ENCODE results near the gene C6orf52. TPM values are rescaled to one million over a fixed set of nuclear protein-coding genes. Genes with fewer than 3 reads are reported as not detected.
"Not testable (repeated sequence)": the region's sequence is repeated elsewhere in the genome, so short reads cannot be mapped to it uniquely, and the experiment has no call there.

Gene C6orf52
- polyA plus RNA-seq (2013, experiment 1 of 2), result 1.7 TPM
- 2.4 TPM for polyA plus RNA-seq (2013, experiment 2 of 2)

- peak within 1 kb of the TSS; percentile 74 for H2AK5ac ChIP-seq (ENCODE audit: low read length, severe bottlenecking)
- H2BK15ac ChIP-seq (ENCODE audit: low read depth, poor library complexity, severe bottlenecking), result no peak within 1 kb of the TSS
- H3K4me1 ChIP-seq (ENCODE audit: control insufficient read depth, insufficient read depth, low read depth, low read length), result peaks cover 4% of the 10 kb centered on the region
- peak within 1 kb of the TSS; percentile 94 for H4K8ac ChIP-seq (ENCODE audit: low read length)
- H4K91ac ChIP-seq (ENCODE audit: low read length), result peak within 1 kb of the TSS; percentile 30
- peak; percentile 96 for DNase-seq
- H3K27me3 ChIP-seq (ENCODE audit: control insufficient read depth in 1 of 2, insufficient read depth in 1 of 2, low read length in 2 of 2), result no peaks in the 10 kb centered on the region
- H3K23ac ChIP-seq (ENCODE audit: low read length in 2 of 2), result peak within 1 kb of the TSS in 1 of 2 experiments; percentile 73
- H2BK12ac ChIP-seq (ENCODE audit: low read length in 2 of 2), result peak within 1 kb of the TSS in 1 of 2 experiments; percentile 10
- H2AFZ ChIP-seq (ENCODE audit: low read depth, low read length), result peak within 1 kb of the TSS; percentile 85
- peak within 1 kb of the TSS; percentile 91 for H3K4me3 ChIP-seq (ENCODE audit: insufficient read depth in 1 of 2, low read depth in 1 of 2, low read length in 2 of 2)
- peak within 1 kb of the TSS; percentile 90 to 92 for H3K4ac ChIP-seq (ENCODE audit: low read depth in 1 of 2, low read length in 2 of 2)
- H2BK120ac ChIP-seq (ENCODE audit: low read depth, low read length), result no peak within 1 kb of the TSS
- H3K27ac ChIP-seq (ENCODE audit: low read length, poor library complexity, severe bottlenecking), result peak within 1 kb of the TSS; percentile 98
- no peaks in the 10 kb centered on the region for H3K9me3 ChIP-seq (ENCODE audit: control insufficient read depth, low read length)
- H3K36me3 ChIP-seq (ENCODE audit: control insufficient read depth in 1 of 2, insufficient read depth in 2 of 2, low read depth in 1 of 2, low read length in 2 of 2), result peaks cover 15 to 21% of the 10 kb centered on the region in 2 experiments
- peak within 1 kb of the TSS; percentile 94 for H3K4me2 ChIP-seq (ENCODE audit: low read length, poor library complexity, severe bottlenecking)
- H3K79me1 ChIP-seq (replicated peaks; ENCODE audit: low read length, poor library complexity, severe bottlenecking), result peaks cover 19% of the 10 kb centered on the region
- peak within 1 kb of the TSS; percentile 87 for H2BK5ac ChIP-seq (ENCODE audit: low read depth, low read length, poor library complexity, severe bottlenecking)
- peak within 1 kb of the TSS in 1 of 2 experiments; percentile 96 for H3K14ac ChIP-seq (ENCODE audit: low read length in 2 of 2)
- H3K18ac ChIP-seq (ENCODE audit: low read depth in 1 of 2, low read length in 2 of 2), result peak within 1 kb of the TSS; percentile 79 to 99
- H3K9ac ChIP-seq (ENCODE audit: low read length), result peak within 1 kb of the TSS; percentile 98
- WGBS, result under 1% methylated on average over 53 of the region's 53 CpGs
These were observed at the start of gene C6orf52, which contains the start of gene PAK1IP1 for GRCh38 chr6:10694302-10695085. Gene C6orf52 (minus strand): TSS chr6:10694616. CDS start chr6:10687550, 7,066 bp downstream. Gene PAK1IP1 (plus strand): TSS chr6:10694972. CDS start chr6:10694986, 14 bp downstream.

GRCh38 chr6:10743515-10743914 lies 49.1 kb upstream of the C6orf52 start:
- H3K9me3 ChIP-seq (ENCODE audit: control insufficient read depth, low read length), result no peaks in the 10 kb centered on the region
- H3K4me1 ChIP-seq (ENCODE audit: control insufficient read depth, insufficient read depth, low read depth, low read length), result peaks cover 1% of the 10 kb centered on the region
- no peak overlapping the region for H2BK120ac ChIP-seq (ENCODE audit: low read depth, low read length)
- no peaks in the 10 kb centered on the region for H3K27me3 ChIP-seq (ENCODE audit: control insufficient read depth in 1 of 2, insufficient read depth in 1 of 2, low read length in 2 of 2)
- DNase-seq, result no peak
- H3K27ac ChIP-seq (ENCODE audit: low read length, poor library complexity, severe bottlenecking), result no peak overlapping the region
- no peak overlapping the region for H3K9ac ChIP-seq (ENCODE audit: low read length)
- H4K8ac ChIP-seq (ENCODE audit: low read length), result no peak overlapping the region
- H2BK15ac ChIP-seq (ENCODE audit: low read depth, poor library complexity, severe bottlenecking), result no peak overlapping the region
- no peak overlapping the region for H2BK5ac ChIP-seq (ENCODE audit: low read depth, low read length, poor library complexity, severe bottlenecking)
- no peak overlapping the region for H3K4me3 ChIP-seq (ENCODE audit: insufficient read depth in 1 of 2, low read depth in 1 of 2, low read length in 2 of 2)
- peaks cover 2% of the 10 kb centered on the region for H3K79me1 ChIP-seq (replicated peaks; ENCODE audit: low read length, poor library complexity, severe bottlenecking)
- H3K23ac ChIP-seq (ENCODE audit: low read length in 2 of 2), result no peak overlapping the region
- no peak overlapping the region for H3K4ac ChIP-seq (ENCODE audit: low read depth in 1 of 2, low read length in 2 of 2)
- H3K4me2 ChIP-seq (ENCODE audit: low read length, poor library complexity, severe bottlenecking), result no peak overlapping the region
- H3K14ac ChIP-seq (ENCODE audit: low read length in 2 of 2), result no peak overlapping the region
- H4K91ac ChIP-seq (ENCODE audit: low read length), result no peak overlapping the region
- H3K18ac ChIP-seq (ENCODE audit: low read depth in 1 of 2, low read length in 2 of 2), result no peak overlapping the region
- peaks cover 11 to 26% of the 10 kb centered on the region in 2 experiments for H3K36me3 ChIP-seq (ENCODE audit: control insufficient read depth in 1 of 2, insufficient read depth in 2 of 2, low read depth in 1 of 2, low read length in 2 of 2)
- no peak overlapping the region for H2BK12ac ChIP-seq (ENCODE audit: low read length in 2 of 2)
- no peak overlapping the region for H2AK5ac ChIP-seq (ENCODE audit: low read length, severe bottlenecking)
- H2AFZ ChIP-seq (ENCODE audit: low read depth, low read length), result no peak overlapping the region
- 89% methylated on average over 4 of the region's 6 CpGs for WGBS

GRCh38 chr6:10742251-10742650 lies 47.8 kb upstream of the C6orf52 start:
- Histone ChIP-seq H2BK15ac (ENCODE audit: low read depth, poor library complexity, severe bottlenecking) (no peak overlapping the region), H2BK5ac (ENCODE audit: low read depth, low read length, poor library complexity, severe bottlenecking) (no peak overlapping the region)

GRCh38 chr6:10741643-10742042 lies 47.2 kb upstream of the C6orf52 start:
- H3K27me3 ChIP-seq (ENCODE audit: control insufficient read depth in 1 of 2, insufficient read depth in 1 of 2, low read length in 2 of 2); DNase-seq; H3K79me1 ChIP-seq (replicated peaks; ENCODE audit: low read length, poor library complexity, severe bottlenecking); H4K91ac ChIP-seq (ENCODE audit: low read length); H2AFZ ChIP-seq (ENCODE audit: low read depth, low read length); H3K4ac ChIP-seq (ENCODE audit: low read depth in 1 of 2, low read length in 2 of 2); H3K23ac ChIP-seq (ENCODE audit: low read length in 2 of 2); H2BK120ac ChIP-seq (ENCODE audit: low read depth, low read length); H3K9ac ChIP-seq (ENCODE audit: low read length); H4K8ac ChIP-seq (ENCODE audit: low read length); H2BK15ac ChIP-seq (ENCODE audit: low read depth, poor library complexity, severe bottlenecking); H3K4me3 ChIP-seq (ENCODE audit: insufficient read depth in 1 of 2, low read depth in 1 of 2, low read length in 2 of 2); H3K9me3 ChIP-seq (ENCODE audit: control insufficient read depth, low read length); H2BK5ac ChIP-seq (ENCODE audit: low read depth, low read length, poor library complexity, severe bottlenecking); H3K18ac ChIP-seq (ENCODE audit: low read depth in 1 of 2, low read length in 2 of 2); H2BK12ac ChIP-seq (ENCODE audit: low read length in 2 of 2); H3K4me1 ChIP-seq (ENCODE audit: control insufficient read depth, insufficient read depth, low read depth, low read length); H3K27ac ChIP-seq (ENCODE audit: low read length, poor library complexity, severe bottlenecking); H3K14ac ChIP-seq (ENCODE audit: low read length in 2 of 2); H3K4me2 ChIP-seq (ENCODE audit: low read length, poor library complexity, severe bottlenecking); H2AK5ac ChIP-seq (ENCODE audit: low read length, severe bottlenecking): not testable (repeated sequence)
- peaks cover 11 to 30% of the 10 kb centered on the region in 2 experiments for H3K36me3 ChIP-seq (ENCODE audit: control insufficient read depth in 1 of 2, insufficient read depth in 2 of 2, low read depth in 1 of 2, low read length in 2 of 2)
- WGBS, result 96% methylated on average over 4 of the region's 4 CpGs

More at GRCh38 chr6:10742251-10742650, 47.8 kb upstream of the C6orf52 start:
- no peak overlapping the region for H2BK120ac ChIP-seq (ENCODE audit: low read depth, low read length)
- H3K9me3 ChIP-seq (ENCODE audit: control insufficient read depth, low read length), result no peaks in the 10 kb centered on the region
- no peak overlapping the region for H3K23ac ChIP-seq (ENCODE audit: low read length in 2 of 2)
- 96% methylated on average over 12 of the region's 12 CpGs for WGBS
- H3K27ac ChIP-seq (ENCODE audit: low read length, poor library complexity, severe bottlenecking), result no peak overlapping the region
- H2AK5ac ChIP-seq (ENCODE audit: low read length, severe bottlenecking), result no peak overlapping the region
- H3K14ac ChIP-seq (ENCODE audit: low read length in 2 of 2), result no peak overlapping the region
- H3K27me3 ChIP-seq (ENCODE audit: control insufficient read depth in 1 of 2, insufficient read depth in 1 of 2, low read length in 2 of 2), result no peaks in the 10 kb centered on the region
- H3K4me2 ChIP-seq (ENCODE audit: low read length, poor library complexity, severe bottlenecking), result no peak overlapping the region
- H2BK12ac ChIP-seq (ENCODE audit: low read length in 2 of 2), result no peak overlapping the region
- H3K9ac ChIP-seq (ENCODE audit: low read length), result no peak overlapping the region
- no peak for DNase-seq
- H3K36me3 ChIP-seq (ENCODE audit: control insufficient read depth in 1 of 2, insufficient read depth in 2 of 2, low read depth in 1 of 2, low read length in 2 of 2), result peaks cover 11 to 30% of the 10 kb centered on the region in 2 experiments
- H3K4me3 ChIP-seq (ENCODE audit: insufficient read depth in 1 of 2, low read depth in 1 of 2, low read length in 2 of 2), result no peak overlapping the region
- no peak overlapping the region for H4K8ac ChIP-seq (ENCODE audit: low read length)
- H2AFZ ChIP-seq (ENCODE audit: low read depth, low read length), result no peak overlapping the region
- H4K91ac ChIP-seq (ENCODE audit: low read length), result no peak overlapping the region
- peaks cover 2% of the 10 kb centered on the region for H3K79me1 ChIP-seq (replicated peaks; ENCODE audit: low read length, poor library complexity, severe bottlenecking)
- no peak overlapping the region for H3K4ac ChIP-seq (ENCODE audit: low read depth in 1 of 2, low read length in 2 of 2)
- H3K18ac ChIP-seq (ENCODE audit: low read depth in 1 of 2, low read length in 2 of 2), result no peak overlapping the region
- H3K4me1 ChIP-seq (ENCODE audit: control insufficient read depth, insufficient read depth, low read depth, low read length), result peaks cover 2% of the 10 kb centered on the region
